GM18507 (cell line): ENCODE data around the gene SCD.

Source experiments
- DNase-seq: peaks from one replicate; pipeline ENCODE4 v3.0.0; 2011; ENCODE audit warnings: low read depth; ENCODE audit not compliant: insufficient read length; ENCODE audit errors: extremely low spot score
- FAIRE-seq: peaks from 2 replicates; lab custom pipeline; 2011; peaks lifted over from hg19 to GRCh38; lab: Jason Lieb, UNC

SCD gene

DNA sequence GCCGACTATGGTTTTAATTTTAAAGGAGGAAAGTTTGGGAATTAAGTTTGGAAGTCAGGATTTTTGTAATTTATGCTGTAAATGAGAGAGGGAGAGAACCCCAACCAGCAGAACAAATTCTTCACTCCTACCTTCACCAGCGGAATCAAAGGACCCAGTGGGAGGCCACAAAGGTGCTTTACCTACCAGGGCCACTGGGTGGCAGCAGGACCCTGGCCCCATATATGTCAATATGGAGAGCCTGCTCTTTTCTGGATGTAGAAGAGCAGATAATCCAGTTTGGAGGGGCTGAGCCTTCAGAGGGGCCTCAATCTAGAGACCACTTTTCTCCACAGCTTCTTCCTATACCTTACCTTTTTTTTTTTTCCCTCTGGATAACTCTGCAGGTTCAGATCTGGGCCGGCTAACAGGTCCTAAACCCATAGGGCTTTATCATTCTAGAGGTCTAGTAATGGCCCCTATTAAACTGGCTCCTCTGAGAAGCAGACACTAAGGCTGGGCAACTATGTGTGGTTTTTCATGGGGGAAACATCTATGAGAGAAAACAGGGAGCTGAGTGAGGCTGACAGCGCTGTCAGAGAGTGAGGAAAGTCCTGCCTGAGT lies 8.5 kb upstream of the SCD start:
- peak; percentile 80 for FAIRE-seq
- no peak for DNase-seq

DNA sequence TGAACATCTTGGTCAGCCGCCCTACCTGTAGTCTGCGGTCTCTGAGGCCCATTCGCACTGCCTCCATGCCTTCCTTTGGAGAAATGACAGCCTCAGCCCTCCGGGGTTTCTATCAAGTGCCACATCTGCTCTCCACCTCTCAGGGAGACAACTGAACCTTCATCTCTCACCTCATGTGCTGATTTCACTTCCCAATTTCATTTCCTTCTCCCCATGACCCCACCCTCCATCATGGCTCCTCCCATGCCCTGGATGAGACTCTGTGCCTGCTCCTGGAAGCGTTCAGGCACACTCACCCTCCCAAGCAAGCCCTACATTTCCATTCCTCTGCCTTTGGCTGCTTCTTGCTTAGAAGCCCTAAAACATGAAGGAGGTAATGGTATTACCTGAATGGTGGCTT lies 7.8 kb upstream of the SCD start:
- FAIRE-seq (peak; percentile 74), DNase-seq (no peak)

- FAIRE-seq = no peak
- DNase-seq = no peak
These were observed 5.8 kb upstream of the SCD start for GRCh38 chr10:100340948-100341847.

- FAIRE-seq (no peak), DNase-seq (no peak)
These were observed 4.9 kb upstream of the SCD start for GRCh38 chr10:100341953-100342626.

DNA sequence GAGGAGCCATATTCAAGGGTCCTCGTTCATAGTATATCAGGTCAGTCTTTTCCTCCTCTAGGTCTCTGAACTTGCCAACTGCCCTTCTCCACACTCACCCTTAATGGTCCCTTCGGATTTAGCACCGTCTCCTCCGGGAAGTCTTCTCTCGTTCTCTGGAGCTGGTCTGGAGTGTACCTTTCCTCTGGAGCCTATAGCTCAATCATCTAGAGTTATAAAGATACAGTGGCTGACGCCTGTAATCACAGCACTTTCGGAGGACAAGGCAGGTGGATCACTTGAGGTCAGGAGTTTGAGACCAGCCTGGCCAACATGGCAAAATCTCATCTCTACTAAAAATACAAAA lies 4.4 kb upstream of the SCD start:
- FAIRE-seq = no peak
- DNase-seq = no peak

DNA sequence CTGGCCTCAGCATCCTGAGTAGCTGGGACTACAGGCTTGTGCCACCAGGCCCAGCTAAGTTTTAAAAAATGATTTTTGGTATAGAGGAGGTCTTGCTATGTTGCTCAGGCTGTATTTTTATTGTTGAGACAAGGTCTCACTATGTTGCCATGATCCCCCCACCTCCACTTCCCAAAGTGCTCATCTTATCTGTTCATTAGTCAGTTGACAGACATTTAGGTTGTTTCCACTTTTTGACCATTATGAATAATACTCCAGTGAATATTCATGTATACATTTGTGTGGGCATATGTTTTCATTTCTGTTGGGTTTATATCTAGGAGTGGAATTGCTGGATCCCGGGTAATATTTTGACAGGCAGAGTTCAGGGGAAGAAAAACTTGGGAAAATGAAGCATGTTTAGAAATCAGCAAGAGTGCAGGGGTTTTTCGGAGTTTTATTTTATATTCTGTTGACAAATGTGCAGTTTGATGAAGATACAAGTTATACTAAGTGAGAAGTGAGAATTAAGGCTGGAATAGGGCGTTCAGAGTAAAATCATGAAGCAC lies 2.7 kb upstream of the SCD start:
- no peak for DNase-seq
- no peak for FAIRE-seq

- no peak for DNase-seq
- FAIRE-seq = no peak
These were observed 1.3 kb upstream of the SCD start for GRCh38 chr10:100345570-100346330.

DNA sequence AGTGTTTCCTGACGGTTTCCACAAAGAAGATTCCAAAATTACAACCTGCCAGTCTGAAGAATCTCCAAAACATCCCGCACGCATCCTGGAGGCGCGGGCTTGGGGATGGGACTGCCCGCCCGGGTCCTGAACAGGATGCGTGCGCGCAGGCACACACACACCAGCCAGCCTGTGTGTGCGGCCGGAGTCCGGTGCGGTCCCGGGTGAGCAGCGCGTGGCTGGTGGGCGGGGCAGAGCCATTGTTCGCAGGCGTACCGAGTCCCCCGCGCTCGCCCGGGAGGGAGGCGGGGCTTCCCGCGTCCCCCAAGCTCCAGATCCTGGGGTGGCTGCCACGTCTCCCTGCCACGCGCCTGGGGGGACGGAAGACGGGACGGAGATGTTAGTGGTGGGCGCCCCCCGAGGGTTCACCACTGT lies 675 bp upstream of the SCD start:
- FAIRE-seq (peak; percentile 46), DNase-seq (no peak)

DNA sequence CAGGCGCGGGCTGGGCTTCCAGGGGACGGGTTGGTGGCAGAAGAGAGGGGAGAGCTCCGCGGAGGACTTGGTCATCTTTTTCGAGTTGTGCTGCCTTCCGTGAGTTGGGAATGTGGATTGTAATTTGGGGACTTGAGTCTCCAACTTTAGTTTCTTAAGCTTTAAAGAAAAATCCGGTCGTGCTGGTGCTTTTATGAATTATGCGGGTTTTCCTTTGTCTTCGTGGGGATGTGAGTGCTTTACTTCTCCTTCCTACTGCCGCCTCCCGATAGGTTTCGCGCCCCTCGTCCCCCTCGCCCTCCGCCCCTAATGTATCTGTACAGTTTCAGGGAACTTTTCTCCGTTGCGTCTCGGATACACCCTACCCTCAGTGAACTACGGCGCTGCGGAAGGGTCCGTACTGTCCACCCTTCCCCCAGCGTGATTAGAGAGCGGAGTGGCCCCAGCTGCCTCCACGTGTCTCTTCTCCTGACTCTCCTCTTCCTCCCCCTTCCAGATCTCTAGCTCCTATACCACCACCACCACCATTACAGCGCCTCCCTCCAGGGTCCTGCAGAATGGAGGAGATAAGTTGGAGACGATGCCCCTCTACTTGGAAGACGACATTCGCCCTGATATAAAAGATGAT lies 649 bp downstream of the SCD start:
- DNase-seq = no peak
- FAIRE-seq = no peak

DNA sequence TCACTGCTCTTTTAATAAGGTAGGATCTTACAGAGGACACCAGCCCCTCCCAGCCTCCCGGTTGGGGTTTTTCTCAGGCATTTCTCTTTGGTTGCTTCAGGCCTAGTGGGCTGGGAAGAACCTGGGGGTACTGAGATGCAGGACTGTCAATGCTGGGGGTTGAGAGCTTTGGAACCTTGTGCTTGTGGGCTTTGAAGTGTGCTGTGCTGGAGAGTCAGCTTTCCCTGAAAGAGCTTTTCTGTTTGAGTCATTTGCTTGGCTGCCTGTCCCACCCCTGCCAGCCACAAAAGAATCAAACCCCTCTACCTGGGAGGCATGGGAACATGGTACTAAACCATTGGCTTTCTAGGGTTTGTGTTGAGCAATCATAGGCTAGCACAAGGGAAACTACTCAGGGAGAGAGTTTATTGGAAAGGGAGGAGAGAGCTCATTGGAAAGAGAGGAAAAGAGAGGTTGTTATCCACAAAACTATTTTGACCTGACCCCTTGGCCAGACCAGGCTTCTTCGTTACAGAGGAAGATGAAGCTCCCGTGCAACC lies 1.4 kb downstream of the SCD start:
- no peak for FAIRE-seq
- no peak for DNase-seq

- DNase-seq (no peak), FAIRE-seq (no peak)
These were observed 2.1 kb downstream of the SCD start for GRCh38 chr10:100349087-100349486.

GRCh38 chr10:100349672-100350071 lies 2.6 kb downstream of the SCD start:
- FAIRE-seq (no peak), DNase-seq (no peak)

- FAIRE-seq = no peak
- no peak for DNase-seq
These were observed 4.0 kb downstream of the SCD start for GRCh38 chr10:100350914-100351485.

- DNase-seq = no peak
- FAIRE-seq = no peak
These were observed 6.9 kb downstream of the SCD start for GRCh38 chr10:100353770-100354485.

DNA sequence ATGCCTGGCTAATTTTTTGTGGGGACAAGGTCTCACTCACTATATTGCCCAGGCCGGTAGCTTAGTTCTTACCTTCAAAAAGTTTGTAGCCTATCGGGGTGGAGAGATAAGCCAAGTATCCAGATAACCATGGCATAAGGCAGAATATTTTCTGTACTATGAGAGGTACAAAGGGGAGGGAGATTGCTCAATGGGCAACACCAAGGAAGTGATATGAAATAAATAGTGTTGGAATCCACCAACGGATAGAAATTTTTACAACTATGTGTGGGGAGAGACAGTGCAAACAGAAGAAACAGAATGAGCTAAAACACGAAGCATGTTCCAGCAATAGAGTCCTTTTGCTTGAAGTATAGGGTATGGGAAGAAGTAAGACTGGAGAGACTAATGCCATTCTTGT lies 8.1 kb downstream of the SCD start:
- DNase-seq = no peak
- no peak for FAIRE-seq

DNA sequence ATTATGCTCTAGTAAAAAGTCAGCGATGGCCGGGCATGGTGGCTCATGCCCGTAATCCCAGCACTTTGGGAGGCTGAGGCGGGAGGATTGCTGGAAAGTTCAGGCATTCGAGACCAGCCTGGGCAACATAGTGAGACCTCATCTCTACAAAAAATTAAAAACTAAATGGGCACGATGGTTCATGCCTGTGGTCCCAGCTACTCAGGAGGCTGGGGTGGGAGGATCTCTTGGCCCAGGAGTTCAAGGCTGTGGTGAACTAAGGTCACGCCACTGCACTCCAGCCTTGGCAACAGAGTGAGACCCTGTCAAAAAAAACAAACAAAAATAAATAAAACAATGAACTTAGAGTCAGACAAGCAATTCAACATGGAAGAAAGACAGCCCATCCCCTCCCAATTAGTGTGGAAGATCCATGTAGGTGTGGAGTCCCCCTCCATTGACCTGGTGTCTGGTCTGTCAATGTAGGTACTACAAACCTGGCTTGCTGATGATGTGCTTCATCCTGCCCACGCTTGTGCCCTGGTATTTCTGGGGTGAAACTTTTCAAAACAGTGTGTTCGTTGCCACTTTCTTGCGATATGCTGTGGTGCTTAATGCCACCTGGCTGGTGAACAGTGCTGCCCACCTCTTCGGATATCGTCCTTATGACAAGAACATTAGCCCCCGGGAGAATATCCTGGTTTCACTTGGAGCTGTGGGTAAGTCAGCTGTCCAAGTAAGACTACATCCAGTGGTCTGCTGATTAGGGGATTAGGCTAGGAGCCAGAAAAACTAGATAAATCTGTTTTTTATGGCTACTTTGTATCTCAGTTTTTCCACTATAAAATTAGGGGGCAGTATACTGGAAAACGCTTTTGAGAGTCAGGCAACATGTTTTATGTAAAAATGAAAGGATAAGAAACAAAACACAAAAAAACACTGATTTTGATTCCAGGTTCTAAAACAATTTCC lies 9.3 kb downstream of the SCD start:
- FAIRE-seq = no peak
- DNase-seq = no peak
